Astrocyte (in vitro differentiated cells and primary cell): ENCODE results near the gene MUSK. TPM values are rescaled to one million over a fixed set of nuclear protein-coding genes. Genes with fewer than 3 reads are reported as not detected.

Experiments used
- DNase-seq: peaks from one replicate; pipeline ENCODE4 v3.0.0-alpha.2; 2010; ENCODE audit warnings: low read depth
- FAIRE-seq: peaks from 2 replicates; lab custom pipeline; 2011; peaks lifted over from hg19 to GRCh38; lab: Jason Lieb, UNC
- H2AFZ ChIP-seq: 2 replicates; pipeline ENCODE4 v1.6.0; 2012; ENCODE audit warnings: low read depth, low read length, inconsistent platforms
- H3K27ac ChIP-seq: 2 replicates; pipeline ENCODE4 v1.5.1; 2011; ENCODE audit warnings: low read depth, low read length, inconsistent platforms
- H3K27me3 ChIP-seq: 2 replicates; pipeline ENCODE4 v1.6.0; 2011; ENCODE audit warnings: low read length, inconsistent platforms; ENCODE audit not compliant: insufficient read depth
- H3K36me3 ChIP-seq: 2 replicates; pipeline ENCODE4 v1.5.1; 2011; ENCODE audit warnings: low read length, inconsistent platforms; ENCODE audit not compliant: insufficient read depth
- H3K4me1 ChIP-seq: 2 replicates; pipeline ENCODE4 v1.5.1; 2011; ENCODE audit warnings: low read length, inconsistent platforms; ENCODE audit not compliant: insufficient read depth
- H3K4me2 ChIP-seq: 2 replicates; pipeline ENCODE4 v1.6.0; 2012; ENCODE audit warnings: low read length, inconsistent platforms
- H3K4me3 ChIP-seq: 2 replicates; pipeline ENCODE4 v1.5.1; 2011; ENCODE audit warnings: low read depth, mild to moderate bottlenecking, low read length, inconsistent platforms; ENCODE audit not compliant: insufficient read depth
- H3K79me2 ChIP-seq: 2 replicates; pipeline ENCODE4 v1.6.0; 2012; ENCODE audit warnings: mild to moderate bottlenecking, low read length, inconsistent platforms; ENCODE audit not compliant: insufficient read depth
- H3K9ac ChIP-seq: 2 replicates; pipeline ENCODE4 v1.6.0; 2012; ENCODE audit warnings: mild to moderate bottlenecking, low read length, inconsistent platforms
- H3K9me3 ChIP-seq: 2 replicates; pipeline ENCODE4 v1.5.1; 2012; ENCODE audit warnings: low read depth, mild to moderate bottlenecking, low read length, inconsistent platforms; ENCODE audit not compliant: insufficient read depth
- H4K20me1 ChIP-seq: 2 replicates; pipeline ENCODE4 v1.6.0; 2012; ENCODE audit warnings: low read length, inconsistent platforms; ENCODE audit not compliant: insufficient read depth
- H3K27ac Mint-ChIP-seq: one replicate; pipeline ENCODE4 v1.8.0; 2021; ENCODE audit warnings: mild to moderate bottlenecking, mixed read lengths; ENCODE audit not compliant: unreplicated experiment
- H3K27me3 Mint-ChIP-seq: one replicate; pipeline ENCODE4 v1.8.0; 2021; ENCODE audit warnings: low read depth, mixed read lengths; ENCODE audit not compliant: unreplicated experiment
- H3K36me3 Mint-ChIP-seq: one replicate; pipeline ENCODE4 v1.8.0; 2021; ENCODE audit warnings: low read depth, mixed read lengths; ENCODE audit not compliant: unreplicated experiment
- H3K4me1 Mint-ChIP-seq: one replicate; pipeline ENCODE4 v1.8.0; 2021; ENCODE audit warnings: low read depth, mixed read lengths; ENCODE audit not compliant: unreplicated experiment
- H3K4me3 Mint-ChIP-seq: one replicate; pipeline ENCODE4 v1.8.0; 2021; ENCODE audit warnings: mild to moderate bottlenecking, moderate library complexity, mixed read lengths; ENCODE audit not compliant: unreplicated experiment
- H3K9me3 Mint-ChIP-seq: one replicate; pipeline ENCODE4 v1.8.0; 2021; ENCODE audit warnings: mild to moderate bottlenecking, mixed read lengths; ENCODE audit not compliant: unreplicated experiment
- EZH2 ChIP-seq: IDR thresholded peaks from 2 replicates; pipeline ENCODE4 v1.6.1; 2012; ENCODE audit warnings: mild to moderate bottlenecking, low read length, inconsistent platforms; ENCODE audit not compliant: insufficient read depth
- total RNA-seq: library from RNA; stranded (reverse); gene quantifications from 2 replicates; pipeline ENCODE4 v1.2.1, GENCODE V29; 2021
- TF ChIP-seq, protein P1 (sequence below): IDR thresholded peaks from 2 replicates; pipeline ENCODE4 v1.5.1; 2011; ENCODE audit warnings: low read depth, mild to moderate bottlenecking, inconsistent platforms, low read length, moderate library complexity; ENCODE audit not compliant: insufficient read depth

Gene MUSK
- total RNA-seq, 1 donor from 2014 or later: not detected

- no peaks in the 10 kb centered on the region for H3K27me3 ChIP-seq
- peaks cover 2% of the 10 kb centered on the region for H3K27me3 Mint-ChIP-seq
- FAIRE-seq: no peak
- no peak overlapping the region for H3K27ac Mint-ChIP-seq
- no peak overlapping the region for H3K4me3 Mint-ChIP-seq
- H3K36me3 ChIP-seq: no peaks in the 10 kb centered on the region
- H3K36me3 Mint-ChIP-seq: no peaks in the 10 kb centered on the region
- peaks cover 11% of the 10 kb centered on the region for H3K4me1 ChIP-seq
- H4K20me1 ChIP-seq: no peaks in the 10 kb centered on the region
- H3K4me2 ChIP-seq: no peak overlapping the region
- H2AFZ ChIP-seq: no peak overlapping the region
- TF ChIP-seq, protein P1, sequence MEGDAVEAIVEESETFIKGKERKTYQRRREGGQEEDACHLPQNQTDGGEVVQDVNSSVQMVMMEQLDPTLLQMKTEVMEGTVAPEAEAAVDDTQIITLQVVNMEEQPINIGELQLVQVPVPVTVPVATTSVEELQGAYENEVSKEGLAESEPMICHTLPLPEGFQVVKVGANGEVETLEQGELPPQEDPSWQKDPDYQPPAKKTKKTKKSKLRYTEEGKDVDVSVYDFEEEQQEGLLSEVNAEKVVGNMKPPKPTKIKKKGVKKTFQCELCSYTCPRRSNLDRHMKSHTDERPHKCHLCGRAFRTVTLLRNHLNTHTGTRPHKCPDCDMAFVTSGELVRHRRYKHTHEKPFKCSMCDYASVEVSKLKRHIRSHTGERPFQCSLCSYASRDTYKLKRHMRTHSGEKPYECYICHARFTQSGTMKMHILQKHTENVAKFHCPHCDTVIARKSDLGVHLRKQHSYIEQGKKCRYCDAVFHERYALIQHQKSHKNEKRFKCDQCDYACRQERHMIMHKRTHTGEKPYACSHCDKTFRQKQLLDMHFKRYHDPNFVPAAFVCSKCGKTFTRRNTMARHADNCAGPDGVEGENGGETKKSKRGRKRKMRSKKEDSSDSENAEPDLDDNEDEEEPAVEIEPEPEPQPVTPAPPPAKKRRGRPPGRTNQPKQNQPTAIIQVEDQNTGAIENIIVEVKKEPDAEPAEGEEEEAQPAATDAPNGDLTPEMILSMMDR: no peak
- TF ChIP-seq EZH2: no peak
- no peaks in the 10 kb centered on the region for H3K9me3 ChIP-seq
- peaks cover 4% of the 10 kb centered on the region for H3K9me3 Mint-ChIP-seq
- no peaks in the 10 kb centered on the region for H3K79me2 ChIP-seq
- no peak overlapping the region for H3K4me3 ChIP-seq
- peaks cover 3% of the 10 kb centered on the region for H3K4me1 Mint-ChIP-seq
- H3K9ac ChIP-seq: no peak overlapping the region
- no peak overlapping the region for H3K27ac ChIP-seq
- no peak for DNase-seq
These were observed 85.2 kb downstream of the MUSK start for GRCh38 chr9:110753731-110754231.

DNA sequence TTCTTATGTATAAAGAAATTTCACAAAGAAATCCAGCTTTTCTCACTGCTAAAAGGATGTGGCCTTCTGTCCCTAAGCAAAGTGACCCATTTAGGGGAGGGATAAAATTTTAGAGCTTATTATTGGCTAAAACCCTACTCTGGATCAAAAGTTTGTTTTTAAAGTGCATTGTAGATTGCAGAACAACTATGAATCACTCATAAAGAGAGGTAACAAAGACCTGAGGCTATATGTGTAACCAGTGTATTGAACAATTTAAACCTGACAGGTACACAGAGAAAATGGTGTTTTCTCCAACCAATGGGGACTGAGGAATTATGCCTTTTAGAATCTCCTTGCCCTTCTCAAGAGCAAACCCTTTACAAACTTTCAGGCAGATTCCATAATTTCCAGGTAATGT is 86.6 kb downstream of the MUSK start:
- H3K27me3 ChIP-seq: no peaks in the 10 kb centered on the region

DNA sequence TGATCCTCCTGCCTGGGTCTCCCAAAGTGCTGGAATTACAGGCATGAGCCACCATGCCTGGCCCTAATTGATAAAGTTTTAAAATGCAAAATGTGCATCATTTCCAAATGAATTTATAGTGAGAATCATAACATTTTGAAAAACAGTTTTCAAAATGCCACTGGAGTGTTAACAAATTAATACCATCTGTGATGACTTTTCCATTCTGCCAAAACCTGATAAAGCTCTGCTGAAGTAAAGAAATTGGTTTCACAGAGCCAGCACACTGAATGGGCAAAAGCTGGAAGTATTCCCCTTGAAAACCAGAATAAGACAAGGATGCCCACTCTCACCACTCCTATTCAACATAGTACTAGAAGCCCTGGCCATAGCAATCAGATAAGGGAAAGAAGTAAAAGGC is 89.6 kb downstream of the MUSK start:
- FAIRE-seq (no peak), DNase-seq (no peak)
- Mint-ChIP-seq H3K9me3 (peaks cover 8% of the 10 kb centered on the region), H3K27me3 (no peaks in the 10 kb centered on the region), H3K36me3 (no peaks in the 10 kb centered on the region), H3K4me3 (no peak overlapping the region), H3K4me1 (no peaks in the 10 kb centered on the region), H3K27ac (no peak overlapping the region)
- H3K27me3 ChIP-seq: no peaks in the 10 kb centered on the region
- no peaks in the 10 kb centered on the region for H3K36me3 ChIP-seq
- no peaks in the 10 kb centered on the region for H3K79me2 ChIP-seq
- H4K20me1 ChIP-seq: no peaks in the 10 kb centered on the region
- no peak overlapping the region for H3K4me3 ChIP-seq
- peaks cover 2% of the 10 kb centered on the region for H3K4me1 ChIP-seq
- H3K9me3 ChIP-seq: no peaks in the 10 kb centered on the region
- no peak for TF ChIP-seq EZH2
- TF ChIP-seq, protein P1: no peak
- H3K27ac ChIP-seq: no peak overlapping the region
- H3K9ac ChIP-seq: no peak overlapping the region
- no peak overlapping the region for H2AFZ ChIP-seq
- H3K4me2 ChIP-seq: no peak overlapping the region

More for the DNA sequence above, 86.6 kb downstream of the MUSK start:
- H3K9me3 Mint-ChIP-seq: peaks cover 8% of the 10 kb centered on the region
- Histone ChIP-seq H3K4me1 (peaks cover 11% of the 10 kb centered on the region), H3K4me2 (no peak overlapping the region), H4K20me1 (no peaks in the 10 kb centered on the region), H3K27ac (no peak overlapping the region), H3K36me3 (no peaks in the 10 kb centered on the region), H3K9ac (no peak overlapping the region), H3K79me2 (no peaks in the 10 kb centered on the region), H2AFZ (no peak overlapping the region), H3K9me3 (no peaks in the 10 kb centered on the region), H3K4me3 (no peak overlapping the region)
- no peak overlapping the region for H3K27ac Mint-ChIP-seq
- no peak for TF ChIP-seq EZH2
- TF ChIP-seq, protein P1: no peak
- H3K4me1 Mint-ChIP-seq: peaks cover 3% of the 10 kb centered on the region
- FAIRE-seq (no peak), DNase-seq (no peak)
- H3K27me3 Mint-ChIP-seq: no peaks in the 10 kb centered on the region
- no peaks in the 10 kb centered on the region for H3K36me3 Mint-ChIP-seq
- no peak overlapping the region for H3K4me3 Mint-ChIP-seq
